Measurements from ENCODE around the gene BCKDHB. TPM values are rescaled to one million over a fixed set of nuclear protein-coding genes. Genes with fewer than 3 reads are reported as not detected.

Gene BCKDHB
- polyA plus RNA-seq, 1 donor (not counting 4 experiments of a cell fraction or from before 2014, with no cell fraction given) = 20.9 TPM

DNA sequence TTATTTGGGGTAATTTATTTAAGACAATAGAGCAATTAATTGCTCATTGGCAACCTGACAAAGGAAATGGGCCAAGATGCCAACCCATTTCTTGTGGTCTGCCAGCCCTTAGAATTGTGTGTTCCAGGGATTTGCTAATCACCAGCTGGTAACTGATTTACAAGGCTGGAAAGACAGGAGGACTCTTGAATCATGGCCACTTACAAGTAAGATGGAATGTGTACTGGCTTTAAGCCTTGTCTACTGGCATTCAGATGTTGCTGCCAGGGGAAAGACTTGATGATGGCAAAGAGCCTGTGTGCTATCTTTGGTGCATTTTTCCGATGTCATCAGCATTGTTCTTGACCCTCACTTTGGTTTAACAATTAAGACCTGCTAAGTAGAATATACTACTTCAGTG is 91.0 kb downstream of the BCKDHB start:
- H3K9me1 ChIP-seq (ENCODE audit: control insufficient read depth, extremely low read depth, insufficient read depth, low read length) = no peaks in the 10 kb centered on the region
- H2AFZ ChIP-seq (ENCODE audit: control insufficient read depth, low read length) = no peak overlapping the region
- H3K9ac ChIP-seq (ENCODE audit: control insufficient read depth, extremely low read depth, insufficient read depth, low read length) = no peak overlapping the region
- H3K27ac ChIP-seq (ENCODE audit: control insufficient read depth, insufficient read depth, low read length) = no peak overlapping the region
- no peaks in the 10 kb centered on the region for H3K4me1 ChIP-seq (ENCODE audit: control insufficient read depth, extremely low read depth, insufficient read depth, low read length)
- DNase-seq (ENCODE audit: low read depth, low spot score) = no peak
- H3K9me3 ChIP-seq (ENCODE audit: control insufficient read depth, low read depth, low read length) = no peaks in the 10 kb centered on the region
- H3K27me3 ChIP-seq (ENCODE audit: control insufficient read depth, extremely low read depth, insufficient read depth, low read length) = no peaks in the 10 kb centered on the region
- H4K20me1 ChIP-seq (ENCODE audit: control insufficient read depth, extremely low read depth, insufficient read depth, low read length) = no peaks in the 10 kb centered on the region
- no peaks in the 10 kb centered on the region for H3K36me3 ChIP-seq (ENCODE audit: control insufficient read depth in 2 of 2, extremely low read depth in 1 of 2, insufficient read depth in 2 of 2, low read length in 2 of 2)
- dilution Hi-C loops (cut with MboI; ENCODE audit: extremely low pct_ligation_motif_present, low sequenced_read_pairs) = no loop called here
- no peaks in the 10 kb centered on the region for H3K79me2 ChIP-seq (ENCODE audit: control insufficient read depth, insufficient read depth, low read length)
- no peak for FAIRE-seq
- TF ChIP-seq, protein P1, sequence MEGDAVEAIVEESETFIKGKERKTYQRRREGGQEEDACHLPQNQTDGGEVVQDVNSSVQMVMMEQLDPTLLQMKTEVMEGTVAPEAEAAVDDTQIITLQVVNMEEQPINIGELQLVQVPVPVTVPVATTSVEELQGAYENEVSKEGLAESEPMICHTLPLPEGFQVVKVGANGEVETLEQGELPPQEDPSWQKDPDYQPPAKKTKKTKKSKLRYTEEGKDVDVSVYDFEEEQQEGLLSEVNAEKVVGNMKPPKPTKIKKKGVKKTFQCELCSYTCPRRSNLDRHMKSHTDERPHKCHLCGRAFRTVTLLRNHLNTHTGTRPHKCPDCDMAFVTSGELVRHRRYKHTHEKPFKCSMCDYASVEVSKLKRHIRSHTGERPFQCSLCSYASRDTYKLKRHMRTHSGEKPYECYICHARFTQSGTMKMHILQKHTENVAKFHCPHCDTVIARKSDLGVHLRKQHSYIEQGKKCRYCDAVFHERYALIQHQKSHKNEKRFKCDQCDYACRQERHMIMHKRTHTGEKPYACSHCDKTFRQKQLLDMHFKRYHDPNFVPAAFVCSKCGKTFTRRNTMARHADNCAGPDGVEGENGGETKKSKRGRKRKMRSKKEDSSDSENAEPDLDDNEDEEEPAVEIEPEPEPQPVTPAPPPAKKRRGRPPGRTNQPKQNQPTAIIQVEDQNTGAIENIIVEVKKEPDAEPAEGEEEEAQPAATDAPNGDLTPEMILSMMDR (optimal IDR thresholded peaks at IDR 0.05 in 1 of 3, IDR thresholded peaks at IDR 0.05 in 1 of 3, conservative IDR thresholded peaks at IDR 0.05 in 1 of 3; ENCODE audit: extremely low read depth in 1 of 3, insufficient read depth in 2 of 3, low read length in 3 of 3) = no peak
- TF ChIP-seq EZH2 (IDR thresholded peaks at IDR 0.05; ENCODE audit: low read length) = no peak
- H3K4me2 ChIP-seq (ENCODE audit: control insufficient read depth, extremely low read depth, insufficient read depth, low read depth, low read length) = no peak overlapping the region
- no peak overlapping the region for H3K4me3 ChIP-seq (ENCODE audit: control insufficient read depth in 2 of 3, extremely low read depth in 1 of 3, insufficient read depth in 2 of 3, low read depth in 1 of 3, low read length in 3 of 3)

DNA sequence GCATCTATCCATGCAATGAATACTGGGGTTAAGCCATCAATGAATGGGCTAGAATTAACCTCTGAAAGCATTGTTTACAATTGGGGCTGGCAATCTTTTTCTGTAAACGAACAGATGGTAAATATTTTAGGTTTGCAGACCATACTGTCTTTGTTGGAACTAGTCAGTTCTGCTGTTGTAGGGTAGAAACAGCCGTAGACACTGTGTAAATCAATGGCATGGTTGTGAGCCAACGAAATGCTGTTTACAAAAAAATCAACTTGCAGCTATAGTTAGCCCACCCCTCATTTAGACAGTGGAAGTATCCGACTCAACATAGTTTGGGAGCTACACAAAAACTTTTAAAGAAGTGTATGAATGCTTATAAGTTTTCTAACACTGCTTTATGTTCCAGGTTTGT is 91.5 kb downstream of the BCKDHB start:
- DNase-seq (ENCODE audit: low read depth, low spot score) (no peak), FAIRE-seq (no peak)
- Histone ChIP-seq H2AFZ (ENCODE audit: control insufficient read depth, low read length) (no peak overlapping the region), H3K9ac (ENCODE audit: control insufficient read depth, extremely low read depth, insufficient read depth, low read length) (no peak overlapping the region), H4K20me1 (ENCODE audit: control insufficient read depth, extremely low read depth, insufficient read depth, low read length) (no peaks in the 10 kb centered on the region), H3K27me3 (ENCODE audit: control insufficient read depth, extremely low read depth, insufficient read depth, low read length) (no peaks in the 10 kb centered on the region), H3K4me3 (ENCODE audit: control insufficient read depth in 2 of 3, extremely low read depth in 1 of 3, insufficient read depth in 2 of 3, low read depth in 1 of 3, low read length in 3 of 3) (no peak overlapping the region), H3K4me2 (ENCODE audit: control insufficient read depth, extremely low read depth, insufficient read depth, low read depth, low read length) (no peak overlapping the region), H3K9me3 (ENCODE audit: control insufficient read depth, low read depth, low read length) (no peaks in the 10 kb centered on the region), H3K27ac (ENCODE audit: control insufficient read depth, insufficient read depth, low read length) (no peak overlapping the region), H3K36me3 (ENCODE audit: control insufficient read depth in 2 of 2, extremely low read depth in 1 of 2, insufficient read depth in 2 of 2, low read length in 2 of 2) (no peaks in the 10 kb centered on the region), H3K4me1 (ENCODE audit: control insufficient read depth, extremely low read depth, insufficient read depth, low read length) (no peaks in the 10 kb centered on the region), H3K9me1 (ENCODE audit: control insufficient read depth, extremely low read depth, insufficient read depth, low read length) (no peaks in the 10 kb centered on the region), H3K79me2 (ENCODE audit: control insufficient read depth, insufficient read depth, low read length) (no peaks in the 10 kb centered on the region)
- TF ChIP-seq, protein P1 (optimal IDR thresholded peaks at IDR 0.05 in 1 of 3, IDR thresholded peaks at IDR 0.05 in 1 of 3, conservative IDR thresholded peaks at IDR 0.05 in 1 of 3; ENCODE audit: extremely low read depth in 1 of 3, insufficient read depth in 2 of 3, low read length in 3 of 3) = no peak
- no peak for TF ChIP-seq EZH2 (IDR thresholded peaks at IDR 0.05; ENCODE audit: low read length)
- dilution Hi-C loops (cut with MboI; ENCODE audit: extremely low pct_ligation_motif_present, low sequenced_read_pairs) = no loop called here
